ENCODE results near the gene NXF2B.
"Not testable (repeated sequence)": the region's sequence is repeated elsewhere in the genome, so short reads cannot be mapped to it uniquely, and the experiment has no call there.

DNA sequence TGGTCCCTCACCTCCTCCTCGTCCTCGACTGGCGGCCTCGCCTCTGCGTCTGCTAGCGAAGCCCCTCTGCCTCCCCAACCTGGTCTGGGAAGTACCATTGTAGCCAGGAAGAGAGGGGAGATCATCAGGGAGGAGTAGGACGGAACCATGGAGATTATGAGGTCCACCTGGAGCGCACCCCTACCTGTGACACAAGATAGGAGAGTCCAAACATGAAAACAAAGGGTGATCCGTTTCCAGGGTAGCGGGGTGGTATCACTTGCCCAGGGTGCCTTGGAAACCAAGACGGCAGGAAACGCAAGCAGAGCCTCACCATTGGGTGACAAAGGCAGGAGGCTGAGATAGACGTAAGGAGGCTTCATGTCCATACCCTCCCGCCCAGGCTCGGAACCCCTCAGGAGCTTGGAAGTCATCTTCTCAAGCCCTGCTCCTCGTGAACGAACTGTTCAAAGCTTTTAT, 32.0 kb upstream of the NXF2B start, which contains the start of gene TCP11X2:
- TF ChIP-seq POLR2AphosphoS5 (IDR thresholded peaks at IDR 0.05): not testable (repeated sequence)
- TF ChIP-seq, protein P1, sequence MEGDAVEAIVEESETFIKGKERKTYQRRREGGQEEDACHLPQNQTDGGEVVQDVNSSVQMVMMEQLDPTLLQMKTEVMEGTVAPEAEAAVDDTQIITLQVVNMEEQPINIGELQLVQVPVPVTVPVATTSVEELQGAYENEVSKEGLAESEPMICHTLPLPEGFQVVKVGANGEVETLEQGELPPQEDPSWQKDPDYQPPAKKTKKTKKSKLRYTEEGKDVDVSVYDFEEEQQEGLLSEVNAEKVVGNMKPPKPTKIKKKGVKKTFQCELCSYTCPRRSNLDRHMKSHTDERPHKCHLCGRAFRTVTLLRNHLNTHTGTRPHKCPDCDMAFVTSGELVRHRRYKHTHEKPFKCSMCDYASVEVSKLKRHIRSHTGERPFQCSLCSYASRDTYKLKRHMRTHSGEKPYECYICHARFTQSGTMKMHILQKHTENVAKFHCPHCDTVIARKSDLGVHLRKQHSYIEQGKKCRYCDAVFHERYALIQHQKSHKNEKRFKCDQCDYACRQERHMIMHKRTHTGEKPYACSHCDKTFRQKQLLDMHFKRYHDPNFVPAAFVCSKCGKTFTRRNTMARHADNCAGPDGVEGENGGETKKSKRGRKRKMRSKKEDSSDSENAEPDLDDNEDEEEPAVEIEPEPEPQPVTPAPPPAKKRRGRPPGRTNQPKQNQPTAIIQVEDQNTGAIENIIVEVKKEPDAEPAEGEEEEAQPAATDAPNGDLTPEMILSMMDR (IDR thresholded peaks at IDR 0.05): not testable (repeated sequence)

All from upper lobe of left lung (tissue), 4 donors.